Measurements from ENCODE around the gene BDKRB2. TPM values are rescaled to one million over a fixed set of nuclear protein-coding genes. Genes with fewer than 3 reads are reported as not detected.

The BDKRB2 gene
- total RNA-seq, 1 experiment from 2014 or later, result 0.15 TPM

DNA sequence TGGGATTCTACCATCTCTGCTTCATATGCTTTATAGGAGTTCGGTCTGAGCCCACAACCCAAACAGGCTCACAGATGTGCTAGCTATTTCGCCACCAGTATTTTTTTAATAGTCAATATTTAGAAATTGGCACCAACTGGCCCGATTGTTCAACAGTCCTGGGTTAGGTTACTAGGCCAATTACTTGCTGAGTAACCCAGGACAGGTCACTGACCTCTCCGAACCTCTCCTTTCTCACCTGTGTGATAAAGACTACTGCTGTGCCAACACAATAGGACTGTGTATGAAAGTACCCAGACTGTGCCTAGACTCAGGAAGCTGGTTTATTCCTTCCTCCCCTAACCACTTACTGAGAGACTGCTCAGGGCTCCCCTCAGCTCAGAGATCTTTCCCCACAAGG, 8.3 kb downstream of the BDKRB2 start:
- Histone ChIP-seq H2BK15ac (ENCODE audit: low read depth, low read length) (no peak overlapping the region), H3K4ac (ENCODE audit: low read depth, low read length) (no peak overlapping the region), H3K9ac (ENCODE audit: extremely low read depth, insufficient read length, low read length) (no peak overlapping the region), H3K27me3 (ENCODE audit: insufficient read depth, low read length) (no peaks in the 10 kb centered on the region), H2BK5ac (ENCODE audit: insufficient read length, low read length) (no peak overlapping the region), H3K9me3 (ENCODE audit: control insufficient read depth, low read depth, low read length) (peaks cover 4% of the 10 kb centered on the region), H2AK5ac (ENCODE audit: insufficient read length, low read length) (no peak overlapping the region), H3K23ac (ENCODE audit: insufficient read length, low read depth, low read length) (no peak overlapping the region), H3K14ac (ENCODE audit: insufficient read depth, low read length) (no peak overlapping the region; the same call in 1 of the 2 replicates), H3K27ac (ENCODE audit: insufficient read length, low read depth, low read length) (no peak overlapping the region), H2BK120ac (ENCODE audit: low read depth, low read length, poor library complexity, severe bottlenecking) (no peak overlapping the region), H2AFZ (ENCODE audit: low read length) (no peak overlapping the region), H4K20me1 (ENCODE audit: control insufficient read depth, insufficient read depth, insufficient read length) (no peaks in the 10 kb centered on the region), H4K8ac (replicated peaks; ENCODE audit: insufficient read length, low read depth, low read length) (no peak overlapping the region), H3K56ac (ENCODE audit: insufficient read length, low read depth, low read length) (no peak overlapping the region), H3T11ph (ENCODE audit: low read length) (no peak overlapping the region), H3K4me1 (ENCODE audit: insufficient read depth, low read length) (no peaks in the 10 kb centered on the region), H3K4me2 (ENCODE audit: insufficient read depth, insufficient read length, low read length) (no peak overlapping the region), H3K79me1 (ENCODE audit: insufficient read depth, low read depth, low read length, poor library complexity, severe bottlenecking) (no peaks in the 10 kb centered on the region), H4K91ac (ENCODE audit: insufficient read length, low read depth, low read length) (no peak overlapping the region), H3K79me2 (ENCODE audit: insufficient read depth, low read length) (no peaks in the 10 kb centered on the region), H4K5ac (ENCODE audit: insufficient read length, low read depth, low read length) (no peak overlapping the region), H3K18ac (ENCODE audit: insufficient read length, low read depth, low read length) (no peak overlapping the region), H2BK12ac (ENCODE audit: insufficient read length, low read depth, low read length) (no peak overlapping the region), H3K23me2 (ENCODE audit: insufficient read length, low read depth, low read length, poor library complexity, severe bottlenecking) (no peaks in the 10 kb centered on the region), H2BK20ac (ENCODE audit: low read depth, low read length, poor library complexity, severe bottlenecking) (no peak overlapping the region)
- DNase-seq, result no peak
- Mint-ChIP-seq H3K27ac (no peak overlapping the region; a peak in 1 of 7 replicates), H3K4me1 (peaks cover 5 to 6% of the 10 kb centered on the region in 2 experiments), H3K36me3 (ENCODE audit: insufficient read depth in 1 of 3, low read depth in 3 of 3) (peaks cover 0 to 14% (median 2%) of the 10 kb centered on the region in 3 experiments; a peak in 4 of 7 replicates), H3K9me3 (peaks cover 12 to 14% of the 10 kb centered on the region in 2 experiments), H3K4me3 (no peak overlapping the region), H3K27me3 (ENCODE audit: low read depth) (peaks cover 10% of the 10 kb centered on the region)
- no CpG with 5 or more reads among the region's 4 CpGs for WGBS (ENCODE audit: extremely low coverage, insufficient read length, low lambda C conversion rate)
- TF ChIP-seq, protein P1, sequence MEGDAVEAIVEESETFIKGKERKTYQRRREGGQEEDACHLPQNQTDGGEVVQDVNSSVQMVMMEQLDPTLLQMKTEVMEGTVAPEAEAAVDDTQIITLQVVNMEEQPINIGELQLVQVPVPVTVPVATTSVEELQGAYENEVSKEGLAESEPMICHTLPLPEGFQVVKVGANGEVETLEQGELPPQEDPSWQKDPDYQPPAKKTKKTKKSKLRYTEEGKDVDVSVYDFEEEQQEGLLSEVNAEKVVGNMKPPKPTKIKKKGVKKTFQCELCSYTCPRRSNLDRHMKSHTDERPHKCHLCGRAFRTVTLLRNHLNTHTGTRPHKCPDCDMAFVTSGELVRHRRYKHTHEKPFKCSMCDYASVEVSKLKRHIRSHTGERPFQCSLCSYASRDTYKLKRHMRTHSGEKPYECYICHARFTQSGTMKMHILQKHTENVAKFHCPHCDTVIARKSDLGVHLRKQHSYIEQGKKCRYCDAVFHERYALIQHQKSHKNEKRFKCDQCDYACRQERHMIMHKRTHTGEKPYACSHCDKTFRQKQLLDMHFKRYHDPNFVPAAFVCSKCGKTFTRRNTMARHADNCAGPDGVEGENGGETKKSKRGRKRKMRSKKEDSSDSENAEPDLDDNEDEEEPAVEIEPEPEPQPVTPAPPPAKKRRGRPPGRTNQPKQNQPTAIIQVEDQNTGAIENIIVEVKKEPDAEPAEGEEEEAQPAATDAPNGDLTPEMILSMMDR (conservative IDR thresholded peaks at IDR 0.05), result no peak
